Measurements from ENCODE around the gene RPL34. TPM values are rescaled to one million over a fixed set of nuclear protein-coding genes. Genes with fewer than 3 reads are reported as not detected.

Gene RPL34
- total and polyA plus RNA-seq, 2 of the 8 experiments (the other 6 are each of a cell fraction or from before 2014, with no cell fraction given), result 1,430 to 2,987 TPM

GRCh38 chr4:108611365-108611764 is 9.0 kb upstream of the RPL34 start (continued):
- TF ChIP-seq SRF (IDR thresholded peaks at IDR 0.05; ENCODE audit: low read depth, low read length) (no peak), CHD7 (IDR thresholded peaks at IDR 0.05; ENCODE audit: insufficient replicate concordance, low read length) (no peak), TAF1 (IDR thresholded peaks at IDR 0.05; ENCODE audit: low read depth, low read length) (no peak), SIX5 (IDR thresholded peaks at IDR 0.05; ENCODE audit: low read depth, low read length) (no peak), ASH2L (IDR thresholded peaks at IDR 0.05; ENCODE audit: low read length) (no peak), GABPA (IDR thresholded peaks at IDR 0.05; ENCODE audit: borderline replicate concordance, insufficient read depth, low read length) (no peak), RBBP5 (IDR thresholded peaks at IDR 0.05; ENCODE audit: borderline replicate concordance, low read depth, low read length) (no peak), BACH1 (IDR thresholded peaks at IDR 0.05; ENCODE audit: low read length) (no peak)

Data from H1 (cell line).